Choroid plexus epithelial cell (primary cell): Measurements from ENCODE around the gene GPATCH2.

Source experiments
- DNase-seq: peaks from one replicate; pipeline ENCODE4 v3.0.0-alpha.2; 2010; ENCODE audit warnings: low read depth
- H3K4me3 ChIP-seq: 2 replicates; pipeline ENCODE4 v1.5.1; 2011; ENCODE audit warnings: low read depth, mild to moderate bottlenecking, control low read depth, low read length, moderate library complexity
- TF ChIP-seq, protein P1 (sequence below): conservative IDR thresholded peaks from 2 replicates; pipeline ENCODE4 v1.5.1; 2011; ENCODE audit warnings: low read depth, mild to moderate bottlenecking, control low read depth, inconsistent platforms, low read length, moderate library complexity

Gene GPATCH2

DNA sequence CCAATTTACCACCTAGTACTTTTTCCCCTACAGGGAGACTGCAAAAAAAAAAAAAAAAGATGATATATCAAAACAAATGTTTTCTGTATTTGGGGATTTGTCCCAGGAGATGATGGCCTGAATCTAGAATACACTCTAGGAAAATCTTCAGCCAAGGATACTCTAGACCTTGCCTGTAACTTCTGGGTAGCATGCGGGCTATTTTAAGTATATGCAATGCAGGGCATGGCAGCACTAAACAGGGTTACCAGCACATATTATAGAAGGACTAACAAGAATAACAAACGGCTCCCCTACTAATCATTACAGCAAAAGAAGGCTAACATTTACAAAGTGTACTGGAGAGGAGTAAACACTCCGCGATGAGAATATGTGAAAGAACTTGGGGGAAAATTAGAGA is 109.6 kb downstream of the GPATCH2 start:
- no peak overlapping the region for H3K4me3 ChIP-seq
- TF ChIP-seq, protein P1, sequence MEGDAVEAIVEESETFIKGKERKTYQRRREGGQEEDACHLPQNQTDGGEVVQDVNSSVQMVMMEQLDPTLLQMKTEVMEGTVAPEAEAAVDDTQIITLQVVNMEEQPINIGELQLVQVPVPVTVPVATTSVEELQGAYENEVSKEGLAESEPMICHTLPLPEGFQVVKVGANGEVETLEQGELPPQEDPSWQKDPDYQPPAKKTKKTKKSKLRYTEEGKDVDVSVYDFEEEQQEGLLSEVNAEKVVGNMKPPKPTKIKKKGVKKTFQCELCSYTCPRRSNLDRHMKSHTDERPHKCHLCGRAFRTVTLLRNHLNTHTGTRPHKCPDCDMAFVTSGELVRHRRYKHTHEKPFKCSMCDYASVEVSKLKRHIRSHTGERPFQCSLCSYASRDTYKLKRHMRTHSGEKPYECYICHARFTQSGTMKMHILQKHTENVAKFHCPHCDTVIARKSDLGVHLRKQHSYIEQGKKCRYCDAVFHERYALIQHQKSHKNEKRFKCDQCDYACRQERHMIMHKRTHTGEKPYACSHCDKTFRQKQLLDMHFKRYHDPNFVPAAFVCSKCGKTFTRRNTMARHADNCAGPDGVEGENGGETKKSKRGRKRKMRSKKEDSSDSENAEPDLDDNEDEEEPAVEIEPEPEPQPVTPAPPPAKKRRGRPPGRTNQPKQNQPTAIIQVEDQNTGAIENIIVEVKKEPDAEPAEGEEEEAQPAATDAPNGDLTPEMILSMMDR = no peak
- no peak for DNase-seq

DNA sequence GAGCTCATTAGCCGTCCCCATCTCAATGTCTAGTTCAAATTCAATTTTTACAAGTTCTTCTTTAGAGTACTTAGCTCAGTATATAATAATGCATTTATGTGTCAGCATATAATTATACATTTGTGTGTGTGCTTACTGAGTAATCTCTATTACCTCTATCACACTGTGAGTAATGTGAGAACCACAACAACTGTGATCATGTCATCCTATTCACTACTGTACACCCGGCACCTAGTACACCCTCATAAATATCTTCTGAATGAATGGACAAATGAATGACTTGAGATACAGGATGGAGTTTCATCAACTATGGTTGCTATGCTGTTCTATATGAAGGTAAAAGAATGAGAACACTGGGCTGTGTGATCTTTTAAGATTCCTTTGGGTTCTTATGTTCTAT is 124.0 kb downstream of the GPATCH2 start:
- peak; percentile 30 for DNase-seq
- H3K4me3 ChIP-seq = no peak overlapping the region
- TF ChIP-seq, protein P1 = no peak

DNA sequence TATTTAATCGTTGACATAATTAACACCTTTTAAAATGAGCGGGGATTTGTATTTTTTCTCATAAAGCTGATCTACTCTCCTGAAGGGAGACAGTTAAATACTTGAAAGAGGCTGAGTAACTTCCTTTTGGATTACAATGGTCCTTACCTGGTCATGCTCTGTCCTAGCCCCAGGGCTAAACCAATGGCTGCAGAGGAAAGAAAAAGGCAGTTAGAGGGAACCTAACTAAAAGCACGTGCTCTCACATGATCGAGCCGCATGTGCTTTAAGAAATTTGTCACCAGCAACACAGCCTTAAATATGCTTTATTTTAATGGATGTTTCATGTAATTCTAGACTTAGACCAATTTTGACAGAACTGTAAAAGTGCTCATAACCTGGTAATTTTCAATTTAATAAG is 132.7 kb downstream of the GPATCH2 start:
- DNase-seq = no peak
- H3K4me3 ChIP-seq = no peak overlapping the region
- TF ChIP-seq, protein P1 = no peak

DNA sequence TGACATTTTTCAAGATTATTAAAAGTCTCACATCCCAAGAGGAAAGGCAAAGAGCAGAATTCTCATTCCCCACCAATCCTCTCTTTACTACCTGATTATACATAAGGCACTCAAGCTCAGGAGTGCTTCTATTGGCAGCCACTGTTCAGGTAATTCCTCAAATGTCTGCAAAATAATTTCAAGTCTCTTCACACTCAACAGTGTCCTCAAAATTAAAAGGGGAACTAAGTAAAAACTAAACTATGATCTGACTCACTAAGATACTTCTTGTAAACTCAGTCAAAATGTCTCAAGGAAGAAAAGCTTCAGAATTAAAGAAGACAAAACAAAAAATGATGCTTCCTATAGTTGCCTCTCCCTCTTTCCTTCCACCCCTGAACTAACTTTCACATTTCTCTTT is 135.6 kb downstream of the GPATCH2 start:
- TF ChIP-seq, protein P1 = no peak
- DNase-seq = no peak
- H3K4me3 ChIP-seq = no peak overlapping the region

DNA sequence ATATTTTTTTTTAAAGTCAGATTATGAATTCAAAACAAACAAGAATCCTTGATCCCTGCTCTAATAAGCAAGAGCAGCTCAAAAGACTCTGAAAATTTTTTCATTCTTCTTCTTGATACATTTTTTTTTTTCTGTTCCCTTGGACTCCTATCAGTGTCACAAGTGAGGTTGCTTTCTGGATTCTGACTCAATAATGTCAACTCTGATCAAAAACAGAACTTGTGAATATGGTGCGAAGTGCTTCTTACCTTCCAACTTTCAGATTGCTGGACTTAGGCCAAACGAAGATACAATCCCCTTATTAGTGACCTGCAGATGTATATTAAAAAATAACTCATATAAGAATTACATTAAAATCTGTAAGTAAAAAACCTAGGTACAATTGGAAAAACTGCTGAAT is 136.1 kb downstream of the GPATCH2 start:
- no peak for DNase-seq
- H3K4me3 ChIP-seq = no peak overlapping the region
- TF ChIP-seq, protein P1 = no peak

DNA sequence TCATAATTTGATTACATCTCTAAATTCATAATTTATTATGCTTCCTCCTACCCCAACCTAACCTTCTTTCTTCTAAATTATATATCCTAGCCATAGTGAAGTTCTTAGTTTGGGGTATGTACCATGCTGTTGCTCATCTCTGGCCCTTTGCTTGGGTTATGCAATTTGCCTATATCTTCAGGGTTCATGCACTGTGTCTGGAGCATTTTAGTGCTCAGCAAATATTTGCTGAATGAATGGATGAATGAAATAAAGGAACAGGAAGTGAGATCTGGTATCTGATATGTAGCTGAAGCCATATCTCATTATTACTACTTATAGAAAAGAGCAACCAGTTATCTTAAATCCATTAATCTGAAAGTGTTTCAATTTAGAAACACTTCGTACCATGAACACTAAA is 137.6 kb downstream of the GPATCH2 start:
- DNase-seq = peak; percentile 44
- no peak overlapping the region for H3K4me3 ChIP-seq
- TF ChIP-seq, protein P1 = no peak

DNA sequence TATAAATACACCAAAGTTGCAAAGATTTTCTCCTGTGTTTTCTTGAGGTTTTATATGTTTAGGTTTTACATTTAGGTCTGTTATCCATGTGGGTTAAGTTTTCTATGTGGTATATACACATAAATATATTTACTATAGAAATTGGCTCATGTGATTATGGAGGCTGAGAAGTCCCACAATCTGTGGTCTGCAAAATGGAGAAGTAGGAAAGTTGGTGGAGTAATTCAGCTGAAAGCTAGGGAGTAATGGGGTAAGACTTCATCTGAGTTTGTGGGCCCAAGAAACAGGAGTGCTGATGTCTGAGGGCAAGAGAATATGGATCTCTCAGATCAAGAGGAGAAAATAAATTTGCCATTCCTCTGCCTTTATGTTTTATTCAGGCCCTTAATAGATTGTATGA is 146.0 kb downstream of the GPATCH2 start:
- DNase-seq = no peak
- H3K4me3 ChIP-seq = no peak overlapping the region
- TF ChIP-seq, protein P1 = no peak
